H9 (cell line): ENCODE results near the gene PRKCD. TPM values are rescaled to one million over a fixed set of nuclear protein-coding genes. Genes with fewer than 3 reads are reported as not detected.

ENCODE experiments used
- DNase-seq: peaks from one replicate; pipeline ENCODE4 v3.0.0-alpha.2; 2017
- H2AFZ ChIP-seq: one replicate; pipeline ENCODE4 v1.6.1; 2013; ENCODE audit warnings: mild to moderate bottlenecking, low read length, control low read depth, moderate library complexity
- H2AK5ac ChIP-seq: 2 replicates; pipeline ENCODE4 v1.6.1; 2013; ENCODE audit warnings: low read length, control low read depth, mixed read lengths; ENCODE audit not compliant: insufficient read length
- H2BK120ac ChIP-seq: one replicate; pipeline ENCODE4 v1.6.1; 2013; ENCODE audit warnings: low read depth, mild to moderate bottlenecking, low read length, control low read depth, inconsistent platforms; ENCODE audit not compliant: poor library complexity, severe bottlenecking
- H2BK12ac ChIP-seq: 2 replicates; pipeline ENCODE4 v1.6.1; 2013; ENCODE audit warnings: low read length, control low read depth, mixed read lengths, low read depth; ENCODE audit not compliant: insufficient read length
- H2BK15ac ChIP-seq: 2 replicates; pipeline ENCODE4 v1.6.1; 2013; ENCODE audit warnings: low read depth, low read length, control low read depth
- H2BK20ac ChIP-seq: one replicate; pipeline ENCODE4 v1.6.1; 2013; ENCODE audit warnings: low read depth, mild to moderate bottlenecking, low read length, control low read depth, inconsistent platforms; ENCODE audit not compliant: poor library complexity, severe bottlenecking
- H2BK5ac ChIP-seq: 2 replicates; pipeline ENCODE4 v1.6.1; 2013; ENCODE audit warnings: low read length, control low read depth, mixed read lengths; ENCODE audit not compliant: insufficient read length
- H3K14ac ChIP-seq: 2 replicates; pipeline ENCODE4 v1.6.1; 2013; ENCODE audit warnings: low read length, control low read depth; ENCODE audit not compliant: insufficient read depth
- H3K18ac ChIP-seq: 2 replicates; pipeline ENCODE4 v1.6.1; 2013; ENCODE audit warnings: low read depth, mild to moderate bottlenecking, mixed read lengths, low read length, control low read depth; ENCODE audit not compliant: insufficient read length
- H3K23ac ChIP-seq: 2 replicates; pipeline ENCODE4 v1.6.1; 2013; ENCODE audit warnings: low read length, control low read depth, mixed read lengths, low read depth; ENCODE audit not compliant: insufficient read length
- H3K23me2 ChIP-seq: 2 replicates; pipeline ENCODE4 v1.6.1; 2013; ENCODE audit warnings: low read depth, mild to moderate bottlenecking, mixed read lengths, low read length, control low read depth; ENCODE audit not compliant: insufficient read length, poor library complexity, severe bottlenecking
- H3K27ac ChIP-seq: 2 replicates; pipeline ENCODE4 v1.5.1; 2013; ENCODE audit warnings: low read length, control low read depth, mixed read lengths, low read depth; ENCODE audit not compliant: insufficient read length
- H3K27me3 ChIP-seq: 2 replicates; pipeline ENCODE4 v1.6.1; 2013; ENCODE audit warnings: low read length, control low read depth, inconsistent platforms; ENCODE audit not compliant: insufficient read depth
- H3K4ac ChIP-seq: 2 replicates; pipeline ENCODE4 v1.6.1; 2013; ENCODE audit warnings: low read depth, mild to moderate bottlenecking, control low read depth, inconsistent platforms, low read length, moderate library complexity
- H3K4me1 ChIP-seq: 2 replicates; pipeline ENCODE4 v1.6.1; 2013; ENCODE audit warnings: low read length, control low read depth, inconsistent platforms; ENCODE audit not compliant: insufficient read depth
- H3K4me2 ChIP-seq: 2 replicates; pipeline ENCODE4 v1.6.1; 2013; ENCODE audit warnings: low read length, control low read depth, mixed read lengths; ENCODE audit not compliant: insufficient read length, insufficient read depth
- H3K56ac ChIP-seq: 2 replicates; pipeline ENCODE4 v1.6.1; 2013; ENCODE audit warnings: low read depth, mild to moderate bottlenecking, mixed read lengths, low read length, control low read depth; ENCODE audit not compliant: insufficient read length
- H3K79me1 ChIP-seq: 2 replicates; pipeline ENCODE4 v1.6.1; 2013; ENCODE audit warnings: low read depth, mild to moderate bottlenecking, moderate library complexity, low read length, control low read depth, inconsistent platforms; ENCODE audit not compliant: insufficient read depth, poor library complexity, severe bottlenecking
- H3K79me2 ChIP-seq: 2 replicates; pipeline ENCODE4 v1.6.1; 2013; ENCODE audit warnings: low read length, control low read depth, inconsistent platforms; ENCODE audit not compliant: insufficient read depth
- H3K9ac ChIP-seq: 2 replicates; pipeline ENCODE4 v1.6.1; 2013; ENCODE audit warnings: low read length, control low read depth, mixed read lengths; ENCODE audit not compliant: insufficient read length; ENCODE audit errors: extremely low read depth
- H3K9me3 ChIP-seq: one replicate; pipeline ENCODE4 v1.6.1; 2013; ENCODE audit warnings: low read depth, low read length, inconsistent platforms; ENCODE audit not compliant: control insufficient read depth
- H3T11ph ChIP-seq: one replicate; pipeline ENCODE4 v1.6.1; 2013; ENCODE audit warnings: mild to moderate bottlenecking, low read length, control low read depth, inconsistent platforms
- H4K20me1 ChIP-seq: one replicate; pipeline ENCODE4 v1.6.1; 2013; ENCODE audit not compliant: control insufficient read depth, insufficient read length, insufficient read depth
- H4K5ac ChIP-seq: 2 replicates; pipeline ENCODE4 v1.6.1; 2013; ENCODE audit warnings: low read depth, mild to moderate bottlenecking, mixed read lengths, low read length, control low read depth; ENCODE audit not compliant: insufficient read length
- H4K8ac ChIP-seq: replicated peaks from 2 replicates; pipeline ENCODE4 v1.6.1; 2013; ENCODE audit warnings: low read length, control low read depth, mixed read lengths, low read depth; ENCODE audit not compliant: insufficient read length
- H4K91ac ChIP-seq: 2 replicates; pipeline ENCODE4 v1.6.1; 2013; ENCODE audit warnings: low read depth, mild to moderate bottlenecking, moderate library complexity, mixed read lengths, low read length, control low read depth; ENCODE audit not compliant: insufficient read length
- H3K27ac Mint-ChIP-seq, 3 experiments: 2 replicates in 2 of 3; 3 replicates in 1 of 3; pipeline ENCODE4 v1.8.0; 2020 to 2021; ENCODE audit warnings: mixed read lengths in 3 of 3, mild to moderate bottlenecking in 1 of 3, moderate library complexity in 1 of 3
- H3K27me3 Mint-ChIP-seq: 2 replicates; pipeline ENCODE4 v1.8.0; 2021; ENCODE audit warnings: low read depth, mild to moderate bottlenecking, moderate library complexity, mixed read lengths
- H3K36me3 Mint-ChIP-seq, 3 experiments: 2 replicates in 2 of 3; 3 replicates in 1 of 3; pipeline ENCODE4 v1.8.0; 2020 to 2021; ENCODE audit warnings: low read depth in 3 of 3, mixed read lengths in 3 of 3; ENCODE audit not compliant: insufficient read depth in 1 of 3
- H3K4me1 Mint-ChIP-seq, 2 experiments: 2 replicates each; pipeline ENCODE4 v1.8.0; 2020; ENCODE audit warnings: mixed read lengths in 2 of 2
- H3K4me3 Mint-ChIP-seq, 2 experiments: 2 replicates in 1 of 2; 3 replicates in 1 of 2; pipeline ENCODE4 v1.8.0; 2020 to 2021; ENCODE audit warnings: mild to moderate bottlenecking in 2 of 2, mixed read lengths in 2 of 2, moderate library complexity in 1 of 2
- H3K9me3 Mint-ChIP-seq, 2 experiments: 2 replicates in 1 of 2; 3 replicates in 1 of 2; pipeline ENCODE4 v1.8.0; 2020; ENCODE audit warnings: mild to moderate bottlenecking in 2 of 2, mixed read lengths in 2 of 2, moderate library complexity in 1 of 2
- WGBS: extraction: QIAGEN DNeasy Blood & Tissue Kit; methylation state at CpG from one replicate; pipeline ENCODE4 v1.1.7; 2013; ENCODE audit warnings: missing lambda C conversion rate, low lambda C conversion rate, mixed read lengths; ENCODE audit not compliant: insufficient read length; ENCODE audit errors: extremely low coverage; 5-methylcytosine and 5-hydroxymethylcytosine counted together
- total RNA-seq: library from RNA; stranded (reverse); gene quantifications from 2 replicates; pipeline ENCODE4 v1.2.1, GENCODE V29; 2021
- TF ChIP-seq, protein P1 (sequence below): fragments of 200-600 bp; sonication (generic); conservative IDR thresholded peaks from 3 replicates; pipeline ENCODE4 v1.8.0; 2021; ENCODE audit warnings: antibody characterized with exemption, mild to moderate bottlenecking

The PRKCD gene
- total RNA-seq, 1 experiment from 2014 or later, result 23.7 TPM

DNA sequence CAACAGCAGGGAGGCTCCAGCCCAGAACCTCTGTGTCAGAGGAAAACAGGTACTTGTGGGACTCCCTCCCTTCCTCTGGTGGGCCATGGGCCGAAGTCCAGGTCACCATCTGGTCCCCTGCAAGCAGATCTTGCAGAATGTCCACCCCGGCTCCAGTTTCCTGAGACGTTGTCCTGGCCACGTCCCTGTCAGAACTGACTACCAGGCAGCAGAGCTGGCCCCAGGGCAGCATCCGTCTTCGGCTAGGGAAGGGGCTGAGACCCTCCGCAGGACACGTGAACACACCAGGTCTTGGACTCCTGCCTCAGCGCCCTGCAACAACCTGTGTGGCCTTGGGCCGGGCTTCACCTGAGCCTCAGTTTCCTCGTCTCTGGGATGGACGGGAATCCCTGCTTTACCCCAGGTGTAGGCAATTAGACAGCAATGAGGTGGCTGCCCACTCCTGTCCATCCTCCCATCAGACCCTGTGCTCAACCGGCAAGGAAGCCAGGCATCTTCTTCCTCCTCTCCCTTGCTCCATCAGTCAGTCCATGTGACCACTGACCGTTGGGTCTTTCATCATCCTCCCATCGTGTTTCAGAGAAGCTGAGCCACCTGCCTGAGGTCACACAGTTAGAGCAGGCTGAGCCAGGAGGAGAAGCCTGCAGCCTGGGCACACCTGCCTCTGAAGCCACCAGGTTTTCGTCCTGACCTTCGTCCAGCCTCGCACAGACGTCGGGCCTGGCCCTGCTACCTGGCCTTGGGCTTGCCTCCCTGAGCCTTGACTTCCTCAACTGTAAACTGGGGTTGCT lies 8.9 kb upstream of the PRKCD start:
- TF ChIP-seq, protein P1, sequence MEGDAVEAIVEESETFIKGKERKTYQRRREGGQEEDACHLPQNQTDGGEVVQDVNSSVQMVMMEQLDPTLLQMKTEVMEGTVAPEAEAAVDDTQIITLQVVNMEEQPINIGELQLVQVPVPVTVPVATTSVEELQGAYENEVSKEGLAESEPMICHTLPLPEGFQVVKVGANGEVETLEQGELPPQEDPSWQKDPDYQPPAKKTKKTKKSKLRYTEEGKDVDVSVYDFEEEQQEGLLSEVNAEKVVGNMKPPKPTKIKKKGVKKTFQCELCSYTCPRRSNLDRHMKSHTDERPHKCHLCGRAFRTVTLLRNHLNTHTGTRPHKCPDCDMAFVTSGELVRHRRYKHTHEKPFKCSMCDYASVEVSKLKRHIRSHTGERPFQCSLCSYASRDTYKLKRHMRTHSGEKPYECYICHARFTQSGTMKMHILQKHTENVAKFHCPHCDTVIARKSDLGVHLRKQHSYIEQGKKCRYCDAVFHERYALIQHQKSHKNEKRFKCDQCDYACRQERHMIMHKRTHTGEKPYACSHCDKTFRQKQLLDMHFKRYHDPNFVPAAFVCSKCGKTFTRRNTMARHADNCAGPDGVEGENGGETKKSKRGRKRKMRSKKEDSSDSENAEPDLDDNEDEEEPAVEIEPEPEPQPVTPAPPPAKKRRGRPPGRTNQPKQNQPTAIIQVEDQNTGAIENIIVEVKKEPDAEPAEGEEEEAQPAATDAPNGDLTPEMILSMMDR, result no peak
- Histone ChIP-seq H2BK15ac (no peak overlapping the region), H2AFZ (no peak overlapping the region), H4K91ac (no peak overlapping the region), H3K18ac (no peak overlapping the region), H3K23me2 (no peaks in the 10 kb centered on the region), H3K56ac (no peak overlapping the region), H3K79me1 (no peaks in the 10 kb centered on the region), H3K27me3 (no peaks in the 10 kb centered on the region), H3T11ph (no peak overlapping the region), H4K8ac (no peak overlapping the region), H4K20me1 (no peaks in the 10 kb centered on the region), H2AK5ac (no peak overlapping the region), H3K14ac (no peak overlapping the region), H3K9ac (no peak overlapping the region), H2BK5ac (no peak overlapping the region), H2BK12ac (no peak overlapping the region), H2BK120ac (no peak overlapping the region), H3K4ac (no peak overlapping the region), H3K23ac (no peak overlapping the region), H4K5ac (no peak overlapping the region), H2BK20ac (no peak overlapping the region), H3K4me2 (no peak overlapping the region), H3K4me1 (peaks cover under 1% of the 10 kb centered on the region; the same call in 1 of the 2 replicates), H3K9me3 (no peaks in the 10 kb centered on the region), H3K27ac (no peak overlapping the region), H3K79me2 (no peaks in the 10 kb centered on the region)
- peaks cover 5 to 17% of the 10 kb centered on the region in 2 experiments for H3K4me1 Mint-ChIP-seq
- H3K36me3 Mint-ChIP-seq, result no peaks in the 10 kb centered on the region
- no CpG with 5 or more reads among the region's 20 CpGs for WGBS
- no peaks in the 10 kb centered on the region for H3K9me3 Mint-ChIP-seq
- H3K4me3 Mint-ChIP-seq, result no peak overlapping the region
- DNase-seq, result no peak
- H3K27ac Mint-ChIP-seq, result no peak overlapping the region
- H3K27me3 Mint-ChIP-seq, result peaks cover 6% of the 10 kb centered on the region
